DND-41 (cell line): ENCODE results near the gene PINLYP.
"Not testable (repeated sequence)": the region's sequence is repeated elsewhere in the genome, so short reads cannot be mapped to it uniquely, and the experiment has no call there.

ENCODE experiments used
- CTCF ChIP-seq: IDR thresholded peaks from 2 replicates; pipeline ENCODE4 v1.5.1; 2012; ENCODE audit warnings: borderline replicate concordance, low read length, moderate library complexity, mild to moderate bottlenecking; ENCODE audit not compliant: poor library complexity, severe bottlenecking; ENCODE audit errors: extremely low read depth
- EZH2 ChIP-seq: IDR thresholded peaks from 3 replicates; pipeline ENCODE4 v1.6.1; 2012; ENCODE audit warnings: borderline replicate concordance, low read depth, mild to moderate bottlenecking, moderate library complexity, low read length, inconsistent platforms; ENCODE audit not compliant: severe bottlenecking

- TF ChIP-seq CTCF, EZH2: not testable (repeated sequence)
These were observed 24.7 kb downstream of the PINLYP start for GRCh38 chr19:43600326-43600725.
